Activated T-cell treated with anti-CD3 and anti-CD28 coated beads for 1 hour (primary cell): ENCODE measurements around the gene FAM3A.
A peak's percentile ranks its signal among the peaks of the same experiment; 100 is the strongest.

Experiments used
- DNase-seq: peaks from one replicate; pipeline ENCODE4 v3.0.0-alpha.2; 2020; ENCODE audit warnings: low read depth

Gene FAM3A

GRCh38 chrX:154458954-154459778, 56.9 kb downstream of the FAM3A start:
- no peak for DNase-seq

DNA sequence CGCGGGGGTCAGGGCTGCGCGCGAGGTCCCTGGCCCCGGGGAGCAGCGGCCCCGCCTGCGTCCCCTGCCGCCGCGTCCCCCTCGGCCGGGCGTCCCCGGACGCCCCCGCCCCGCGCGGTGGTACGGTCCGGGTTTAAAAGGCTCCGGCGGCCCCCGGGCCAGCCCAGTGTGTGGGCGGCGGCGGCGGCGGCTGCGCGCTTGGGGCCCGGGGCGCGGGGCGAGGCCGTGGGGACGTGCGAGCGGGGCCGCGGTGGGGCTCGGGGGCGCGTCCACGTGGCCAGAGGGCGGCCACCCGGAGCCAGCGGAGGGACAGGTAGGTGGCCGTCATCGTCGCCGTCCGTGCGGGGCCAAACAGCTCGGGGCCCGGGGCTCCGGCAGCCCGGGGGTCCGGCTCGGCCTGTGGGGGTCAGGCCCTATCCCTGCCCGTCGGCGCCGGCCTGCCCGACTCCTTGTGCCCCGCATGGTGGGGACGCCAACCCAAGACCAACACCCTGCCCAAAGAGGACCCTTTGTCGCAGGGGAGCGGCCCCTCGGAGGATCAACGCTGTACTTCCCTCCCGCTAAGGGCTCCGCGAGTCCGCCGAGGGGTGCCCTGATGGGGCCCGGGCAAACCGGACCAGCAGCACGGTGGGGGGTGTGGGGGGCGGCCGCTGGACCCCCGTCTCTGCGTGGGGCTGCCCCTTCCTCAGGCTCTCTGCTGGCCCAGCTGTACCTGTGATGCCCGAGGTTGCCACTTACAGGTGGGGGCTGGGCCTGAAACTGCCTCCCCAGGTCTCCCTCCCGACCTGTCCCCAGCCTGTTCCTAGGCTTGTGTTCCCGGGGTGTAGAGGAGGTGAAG, 57.7 kb downstream of the FAM3A start, which contains the start of gene PLXNA3:
PLXNA3 (plus strand) TSS at position 166 of the 838 bp plus-strand sequence. CDS start 1,903 bp downstream, outside the sequence.
- DNase-seq: peak; percentile 61

- DNase-seq: peak; percentile 51
These were observed 58.4 kb downstream of the FAM3A start for GRCh38 chrX:154457491-154458115.
